HG03469 (cell line): Measurements from ENCODE around the gene ENKUR.
A peak's percentile ranks its signal among the peaks of the same experiment; 100 is the strongest.

ENCODE experiments used
- ATAC-seq: cut with Tn5 transposase; IDR thresholded peaks from one replicate; pipeline ENCODE4 v1.9.1; 2021; ENCODE audit warnings: mild to moderate bottlenecking, moderate library complexity, moderate number of reproducible peaks; ENCODE audit not compliant: unreplicated experiment

Gene ENKUR

DNA sequence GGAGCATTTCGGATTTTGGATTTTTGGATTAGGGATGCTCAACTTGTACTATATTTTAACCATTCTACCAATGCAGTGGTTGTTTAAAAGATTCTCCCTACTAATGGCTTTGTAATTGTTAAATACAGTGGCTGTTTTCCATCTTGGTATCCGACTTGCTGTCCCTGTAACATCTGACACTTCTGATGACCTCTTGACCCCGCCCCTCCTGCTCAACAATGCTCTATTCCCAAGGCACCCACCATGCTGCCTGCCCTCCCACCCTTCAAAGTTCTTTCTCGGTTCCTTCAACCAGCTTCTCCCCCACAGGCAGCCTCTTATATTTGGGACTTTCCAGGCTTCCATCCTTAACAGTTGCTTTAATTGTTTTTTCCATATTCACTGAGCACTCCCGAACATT lies 65.5 kb downstream of the ENKUR start:
- no peak for ATAC-seq

GRCh38 chr10:24949616-24950015 lies 66.3 kb downstream of the ENKUR start:
- no peak for ATAC-seq

GRCh38 chr10:24947304-24948097 lies 68.5 kb downstream of the ENKUR start:
- peak; percentile 62 for ATAC-seq

- no peak for ATAC-seq
Measured at GRCh38 chr10:24944512-24945255, 71.3 kb downstream of the ENKUR start.

GRCh38 chr10:24938525-24938924 lies 77.4 kb downstream of the ENKUR start:
- no peak for ATAC-seq

DNA sequence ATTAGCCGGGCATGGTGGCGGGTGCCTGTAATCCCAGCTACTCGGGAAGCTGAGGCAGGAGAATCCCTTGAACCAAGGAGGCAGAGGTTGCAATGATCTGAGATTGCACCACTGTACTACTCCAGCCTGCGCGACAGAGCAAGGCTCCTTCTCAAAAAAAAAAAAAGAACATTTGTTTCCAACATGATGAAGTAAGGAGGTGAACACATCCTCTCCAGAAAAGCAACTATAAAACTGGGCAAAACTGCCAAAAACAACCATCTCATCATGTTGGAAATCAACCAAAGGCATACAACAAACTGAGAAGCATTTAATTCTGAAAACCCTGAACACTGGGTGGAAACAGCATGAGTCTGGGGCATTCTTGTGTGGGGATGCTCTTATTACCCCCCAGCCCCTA lies 77.9 kb downstream of the ENKUR start:
- no peak for ATAC-seq

DNA sequence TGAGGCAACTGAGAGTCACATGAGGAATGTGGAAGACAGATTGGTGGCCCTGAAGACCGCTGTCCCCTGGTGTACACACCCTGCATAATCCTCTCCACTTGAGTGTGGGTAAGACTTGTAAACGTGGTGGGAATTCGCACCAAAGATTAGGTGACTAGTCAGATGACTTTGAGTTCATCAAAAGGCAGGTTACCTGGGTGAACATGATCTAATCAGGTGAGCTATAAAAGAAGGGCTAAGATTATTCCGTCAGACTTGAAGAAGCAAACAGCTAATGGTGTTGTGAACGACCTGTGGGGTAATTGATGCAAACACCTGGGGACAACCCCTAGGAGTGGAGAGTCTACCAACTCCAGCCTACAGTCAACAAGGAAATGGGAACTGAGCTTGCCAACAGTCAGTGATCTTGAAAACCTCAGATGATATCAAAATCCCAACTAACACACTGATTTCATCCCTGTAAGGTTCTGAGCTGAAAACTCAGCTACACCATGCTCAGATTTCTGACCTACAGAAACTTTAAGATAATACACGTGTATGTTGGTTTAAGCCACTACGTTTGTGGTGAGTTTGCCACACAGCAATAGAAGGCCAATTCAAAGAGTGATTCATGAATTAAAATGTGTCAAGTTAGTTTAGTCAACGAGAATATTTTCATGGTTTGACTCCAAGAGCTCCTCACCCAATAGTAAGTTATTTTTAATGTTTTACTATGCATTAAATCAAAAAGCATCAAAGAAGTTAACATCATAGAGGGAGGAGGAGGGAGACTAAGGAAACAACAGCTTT lies 80.3 kb downstream of the ENKUR start:
- no peak for ATAC-seq
